ENCODE results near the gene KIF1B.

DNA sequence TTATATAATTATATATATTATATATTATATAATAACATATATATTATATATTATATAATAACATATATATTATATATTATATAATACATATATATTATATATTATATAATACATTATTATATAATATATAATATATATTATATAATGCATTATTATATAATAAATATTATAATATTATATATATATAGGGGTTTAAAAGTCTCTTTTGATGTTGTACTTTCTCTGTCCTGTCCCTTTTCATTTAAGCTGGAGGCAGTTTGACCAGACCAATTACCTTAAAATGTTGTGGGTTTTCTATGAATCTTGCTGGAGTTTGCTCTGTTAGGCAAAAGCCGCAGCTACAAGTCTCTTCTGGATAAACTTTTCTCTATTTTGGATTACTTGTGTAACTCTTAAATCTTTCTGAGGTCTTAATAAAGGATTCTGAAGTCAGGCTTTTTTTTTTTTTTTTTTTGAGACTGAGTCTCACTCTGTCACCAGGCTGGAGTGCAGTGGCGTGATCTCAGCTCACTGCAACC is 22.2 kb upstream of the KIF1B start:
- TF ChIP-seq CTCF (IDR thresholded peaks at IDR 0.05), result no peak
- TF ChIP-seq POLR2A (IDR thresholded peaks at IDR 0.05), result no peak
